Prostate gland (tissue), 2 donors: ENCODE measurements around the gene TMEM169. TPM values are rescaled to one million over a fixed set of nuclear protein-coding genes. Genes with fewer than 3 reads are reported as not detected.

Experiments used
- DNase-seq: peaks from one replicate; pipeline ENCODE4 v3.0.0-alpha.2; 2019; ENCODE audit warnings: low spot score
- H3K27ac ChIP-seq, 2 donors: fragments of 200-600 bp; sonication (generic); 2 replicates each; pipeline ENCODE4 v1.5.1; 2017 to 2019
- H3K27me3 ChIP-seq: fragments of 200-600 bp; sonication (generic); replicated peaks from 2 replicates; pipeline ENCODE4 v1.5.1; 2019; ENCODE audit not compliant: insufficient read depth
- H3K36me3 ChIP-seq, 2 donors: fragments of 200-600 bp; sonication (generic); 1 replicate in 1 of 2; 2 replicates in 1 of 2; pipeline versions ENCODE4 v1.5.1 to v1.8.1; 2017 to 2019
- H3K4me1 ChIP-seq: fragments of 200-600 bp; sonication (generic); replicated peaks from 2 replicates; pipeline ENCODE4 v1.5.1; 2019
- H3K4me3 ChIP-seq, 2 donors: fragments of 200-600 bp; sonication (generic); 2 replicates each; pipeline ENCODE4 v1.5.1; 2017 to 2019
- H3K9me3 ChIP-seq: fragments of 200-600 bp; sonication (generic); 2 replicates; pipeline ENCODE4 v1.5.1; 2017
- POLR2A ChIP-seq: fragments of 450-650 bp; IDR thresholded peaks from one replicate; pipeline ENCODE4 v1.6.1; 2016; ENCODE audit warnings: antibody characterized with exemption, mild to moderate bottlenecking
- POLR2AphosphoS5 ChIP-seq: sonication (generic); formaldehyde crosslinking; IDR thresholded peaks from one replicate; pipeline ENCODE4 v1.6.1; 2017; ENCODE audit warnings: antibody characterized with exemption
- WGBS: methylation state at CpG from one replicate; pipeline ENCODE4 v1.1.5; 2018; 5-methylcytosine and 5-hydroxymethylcytosine counted together
- intact Hi-C: fragments of 100-400 bp; cut with DNase I; formaldehyde crosslinking; loops from one replicate; pipeline ENCODE4 v1.14.2; 2022
- total RNA-seq, 2 donors: library from RNA; depleted of rRNA; stranded (reverse); fragments of >200 nt; gene quantifications; one replicate each; pipeline ENCODE4 v1.1.0, GENCODE V29; 2016
- TF ChIP-seq, protein P1 (sequence below), 4 experiments: fragments of 200-600 bp in 2 of 4; fragments of 450-650 bp in 2 of 4; sonication (generic) in 2 of 4; IDR thresholded peaks; 1 replicate in 3 of 4; 2 replicates in 1 of 4; pipeline ENCODE4 v1.5.1; 2016 to 2019; ENCODE audit warnings: antibody characterized with exemption in 4 of 4, mild to moderate bottlenecking in 2 of 4, moderate library complexity in 2 of 4

Gene TMEM169
- total RNA-seq, 2 donors from 2014 or later = 0.80 to 1.1 TPM

DNA sequence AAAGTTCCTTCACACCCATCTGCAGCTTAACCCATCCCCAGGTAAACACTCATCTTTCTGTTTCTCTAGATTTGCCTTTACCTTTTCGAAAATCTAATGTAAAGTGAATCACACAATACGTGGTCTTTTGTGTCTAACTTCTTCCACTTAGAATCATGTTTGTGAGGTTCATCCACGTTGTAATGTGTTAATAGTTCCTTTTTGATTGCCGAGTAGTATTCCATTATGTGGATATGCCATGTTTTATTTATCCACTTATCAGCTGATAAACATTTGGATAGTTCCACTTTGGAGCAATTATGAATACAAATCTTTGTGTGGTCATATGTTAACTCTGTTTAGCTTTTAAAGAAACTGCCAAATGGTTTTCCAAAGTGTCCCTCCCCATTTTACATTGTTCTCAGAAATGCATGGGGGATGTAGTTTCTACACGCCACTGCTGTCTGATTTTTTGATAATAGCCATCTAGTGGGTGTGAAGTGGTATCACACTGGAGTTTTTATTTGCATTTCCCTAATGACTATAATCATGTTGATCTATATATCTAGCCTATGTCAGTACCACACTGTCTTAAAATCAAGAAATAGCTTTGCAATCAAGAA, 22.4 kb upstream of the TMEM169 start:
- Histone ChIP-seq H3K27ac (no peak overlapping the region), H3K4me1 (no peaks in the 10 kb centered on the region), H3K4me3 (no peak overlapping the region), H3K27me3 (no peaks in the 10 kb centered on the region), H3K9me3 (no peaks in the 10 kb centered on the region), H3K36me3 (no peaks in the 10 kb centered on the region)
- 95% methylated on average over 5 of the region's 5 CpGs for WGBS
- DNase-seq = no peak
- intact Hi-C loops = no loop called here
- TF ChIP-seq, protein P1, sequence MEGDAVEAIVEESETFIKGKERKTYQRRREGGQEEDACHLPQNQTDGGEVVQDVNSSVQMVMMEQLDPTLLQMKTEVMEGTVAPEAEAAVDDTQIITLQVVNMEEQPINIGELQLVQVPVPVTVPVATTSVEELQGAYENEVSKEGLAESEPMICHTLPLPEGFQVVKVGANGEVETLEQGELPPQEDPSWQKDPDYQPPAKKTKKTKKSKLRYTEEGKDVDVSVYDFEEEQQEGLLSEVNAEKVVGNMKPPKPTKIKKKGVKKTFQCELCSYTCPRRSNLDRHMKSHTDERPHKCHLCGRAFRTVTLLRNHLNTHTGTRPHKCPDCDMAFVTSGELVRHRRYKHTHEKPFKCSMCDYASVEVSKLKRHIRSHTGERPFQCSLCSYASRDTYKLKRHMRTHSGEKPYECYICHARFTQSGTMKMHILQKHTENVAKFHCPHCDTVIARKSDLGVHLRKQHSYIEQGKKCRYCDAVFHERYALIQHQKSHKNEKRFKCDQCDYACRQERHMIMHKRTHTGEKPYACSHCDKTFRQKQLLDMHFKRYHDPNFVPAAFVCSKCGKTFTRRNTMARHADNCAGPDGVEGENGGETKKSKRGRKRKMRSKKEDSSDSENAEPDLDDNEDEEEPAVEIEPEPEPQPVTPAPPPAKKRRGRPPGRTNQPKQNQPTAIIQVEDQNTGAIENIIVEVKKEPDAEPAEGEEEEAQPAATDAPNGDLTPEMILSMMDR (IDR thresholded peaks at IDR 0.05) = no peak
- TF ChIP-seq POLR2A (no peak), POLR2AphosphoS5 (no peak)

DNA sequence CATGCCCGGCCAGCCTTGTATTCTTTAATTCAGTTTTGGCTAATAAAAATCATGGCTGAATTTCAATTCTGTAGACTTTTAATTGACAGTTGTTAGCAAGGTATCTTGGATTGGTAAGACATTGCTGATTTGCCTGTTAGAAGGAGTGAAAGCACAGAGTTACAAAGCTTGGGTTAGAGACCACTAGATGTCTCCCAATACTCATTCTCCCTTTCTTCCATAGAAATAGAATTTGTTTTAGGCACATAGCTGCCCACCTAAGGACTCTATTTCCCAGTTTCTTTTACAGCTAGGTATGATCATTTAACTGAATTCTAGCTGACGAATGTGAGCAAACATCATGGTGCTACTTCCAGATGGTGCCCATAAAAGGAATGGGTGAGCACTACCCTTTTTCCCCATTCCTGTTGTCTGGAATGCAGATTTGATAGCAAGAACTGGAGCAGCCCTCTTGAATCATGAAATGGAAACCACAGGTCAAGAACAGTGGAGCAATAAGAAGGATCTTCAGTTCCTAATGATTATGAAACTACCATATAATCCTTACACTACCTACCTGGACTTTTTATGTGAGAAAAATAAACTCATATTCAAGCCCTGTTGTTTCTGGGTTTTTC, 17.6 kb upstream of the TMEM169 start:
- TF ChIP-seq, protein P1 (IDR thresholded peaks at IDR 0.05) = no peak
- TF ChIP-seq POLR2AphosphoS5 (no peak), POLR2A (no peak)
- no peaks in the 10 kb centered on the region for H3K36me3 ChIP-seq
- H3K9me3 ChIP-seq = no peaks in the 10 kb centered on the region
- DNase-seq = no peak
- intact Hi-C loops = no loop called here
- H3K27ac ChIP-seq = no peak overlapping the region
- H3K4me1 ChIP-seq = no peaks in the 10 kb centered on the region
- WGBS = 93% methylated on average over 2 of the region's 2 CpGs
- H3K4me3 ChIP-seq = no peak overlapping the region
- H3K27me3 ChIP-seq = no peaks in the 10 kb centered on the region

DNA sequence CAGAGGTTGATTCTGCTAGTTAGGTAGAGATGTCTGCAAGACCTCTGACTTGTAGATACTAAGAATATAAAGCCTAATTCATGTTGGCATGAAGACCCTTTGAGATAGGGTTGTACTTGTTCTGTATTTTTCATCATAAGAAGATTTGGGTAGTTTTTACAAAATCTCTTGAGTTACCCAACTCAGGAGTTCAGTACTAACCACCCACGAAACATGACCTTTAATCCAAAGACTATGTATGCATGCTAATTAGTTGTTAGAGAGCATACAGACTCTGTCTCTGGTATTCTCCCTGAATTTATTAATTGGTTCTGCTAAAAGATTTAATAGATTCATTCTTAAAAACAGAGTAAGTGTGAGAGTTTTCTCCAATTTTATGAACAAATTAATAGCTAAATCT, 17.1 kb upstream of the TMEM169 start:
- Histone ChIP-seq H3K36me3 (no peaks in the 10 kb centered on the region), H3K4me1 (no peaks in the 10 kb centered on the region), H3K27ac (no peak overlapping the region), H3K9me3 (no peaks in the 10 kb centered on the region), H3K4me3 (no peak overlapping the region), H3K27me3 (no peaks in the 10 kb centered on the region)
- DNase-seq = no peak
- TF ChIP-seq POLR2A (no peak), POLR2AphosphoS5 (no peak)
- TF ChIP-seq, protein P1 (IDR thresholded peaks at IDR 0.05) = no peak
- 88% methylated on average over 1 of the region's 1 CpG for WGBS
- intact Hi-C loops = no loop called here

DNA sequence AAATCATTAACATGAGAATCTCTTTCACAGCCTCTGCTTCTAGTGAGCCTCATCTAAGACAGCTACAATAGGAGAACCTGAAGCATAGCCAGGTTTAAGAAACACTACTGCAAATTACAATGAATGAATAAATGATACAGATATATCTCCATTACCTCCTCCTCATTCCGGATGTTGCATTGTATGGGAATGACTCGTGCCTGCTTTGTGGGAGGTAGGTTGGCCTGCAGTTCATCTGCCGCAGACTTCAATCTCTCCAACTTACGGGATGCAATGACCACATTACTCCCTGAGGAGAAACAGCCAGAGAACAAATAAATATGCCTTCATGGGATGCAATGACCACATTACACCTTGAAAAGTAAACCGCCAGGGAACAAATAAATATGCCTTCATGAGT, 15.5 kb upstream of the TMEM169 start:
- DNase-seq = no peak
- no peaks in the 10 kb centered on the region for H3K4me1 ChIP-seq
- no peak overlapping the region for H3K27ac ChIP-seq
- H3K9me3 ChIP-seq = no peaks in the 10 kb centered on the region
- no peaks in the 10 kb centered on the region for H3K27me3 ChIP-seq
- H3K4me3 ChIP-seq = no peak overlapping the region
- intact Hi-C loops = no loop called here
- TF ChIP-seq POLR2A (no peak), POLR2AphosphoS5 (no peak)
- TF ChIP-seq, protein P1 (IDR thresholded peaks at IDR 0.05) = no peak
- no peaks in the 10 kb centered on the region for H3K36me3 ChIP-seq
- 77% methylated on average over 5 of the region's 5 CpGs for WGBS

DNA sequence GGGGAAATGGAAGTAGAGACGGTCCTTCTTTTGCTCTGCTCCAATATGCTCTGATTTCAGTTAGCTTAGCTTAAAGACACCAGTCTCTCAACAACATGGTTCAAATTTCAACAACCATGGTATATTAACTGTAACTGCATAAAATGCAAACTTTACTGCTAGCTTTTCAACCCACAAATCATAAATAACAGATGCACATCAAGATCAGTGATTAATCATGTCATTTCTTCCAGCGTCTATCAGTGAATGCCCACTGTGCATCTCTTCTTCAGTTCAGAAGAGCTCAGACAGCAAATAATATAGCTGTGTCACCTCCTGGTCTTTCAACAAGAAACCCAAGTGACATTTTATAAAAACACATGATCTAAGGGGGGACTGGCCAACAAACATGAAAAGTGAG, 12.7 kb upstream of the TMEM169 start:
- no peaks in the 10 kb centered on the region for H3K4me1 ChIP-seq
- WGBS = 86% methylated on average over 2 of the region's 2 CpGs
- no peak overlapping the region for H3K27ac ChIP-seq
- no peak for DNase-seq
- no peaks in the 10 kb centered on the region for H3K9me3 ChIP-seq
- no peaks in the 10 kb centered on the region for H3K36me3 ChIP-seq
- H3K4me3 ChIP-seq = no peak overlapping the region
- TF ChIP-seq POLR2A (no peak), POLR2AphosphoS5 (no peak)
- TF ChIP-seq, protein P1 (IDR thresholded peaks at IDR 0.05) = no peak
- no peaks in the 10 kb centered on the region for H3K27me3 ChIP-seq
- intact Hi-C loops = no loop called here
